Nephron (organoid): Measurements from ENCODE around the gene COA1.
A peak's percentile ranks its signal among the peaks of the same experiment; 100 is the strongest.
"Not testable (repeated sequence)": the region's sequence is repeated elsewhere in the genome, so short reads cannot be mapped to it uniquely, and the experiment has no call there.

ENCODE experiments used
- H3K27ac Mint-ChIP-seq, 3 experiments: 2 replicates each; pipeline ENCODE4 v1.8.0; 2020; ENCODE audit warnings: mixed read lengths in 3 of 3, mild to moderate bottlenecking in 2 of 3, moderate library complexity in 1 of 3
- H3K27me3 Mint-ChIP-seq: 2 replicates; pipeline ENCODE4 v1.8.0; 2021; ENCODE audit warnings: low read depth, mild to moderate bottlenecking, moderate library complexity, mixed read lengths
- H3K36me3 Mint-ChIP-seq: 2 replicates; pipeline ENCODE4 v1.8.0; 2020; ENCODE audit warnings: low read depth, mixed read lengths
- H3K4me1 Mint-ChIP-seq: 2 replicates; pipeline ENCODE4 v1.8.0; 2020; ENCODE audit warnings: mixed read lengths
- H3K4me3 Mint-ChIP-seq, 3 experiments: 2 replicates each; pipeline ENCODE4 v1.8.0; 2020; ENCODE audit warnings: mild to moderate bottlenecking in 3 of 3, mixed read lengths in 3 of 3, moderate library complexity in 2 of 3
- H3K9me3 Mint-ChIP-seq: 2 replicates; pipeline ENCODE4 v1.8.0; 2020; ENCODE audit warnings: mixed read lengths
- TF ChIP-seq, protein P1 (sequence below), 3 experiments: fragments of 200-600 bp; sonication (generic); IDR thresholded peaks; one replicate each; pipeline ENCODE4 v1.5.0; 2021; ENCODE audit warnings: antibody characterized with exemption in 3 of 3; ENCODE audit not compliant: unreplicated experiment in 3 of 3

COA1 gene

DNA sequence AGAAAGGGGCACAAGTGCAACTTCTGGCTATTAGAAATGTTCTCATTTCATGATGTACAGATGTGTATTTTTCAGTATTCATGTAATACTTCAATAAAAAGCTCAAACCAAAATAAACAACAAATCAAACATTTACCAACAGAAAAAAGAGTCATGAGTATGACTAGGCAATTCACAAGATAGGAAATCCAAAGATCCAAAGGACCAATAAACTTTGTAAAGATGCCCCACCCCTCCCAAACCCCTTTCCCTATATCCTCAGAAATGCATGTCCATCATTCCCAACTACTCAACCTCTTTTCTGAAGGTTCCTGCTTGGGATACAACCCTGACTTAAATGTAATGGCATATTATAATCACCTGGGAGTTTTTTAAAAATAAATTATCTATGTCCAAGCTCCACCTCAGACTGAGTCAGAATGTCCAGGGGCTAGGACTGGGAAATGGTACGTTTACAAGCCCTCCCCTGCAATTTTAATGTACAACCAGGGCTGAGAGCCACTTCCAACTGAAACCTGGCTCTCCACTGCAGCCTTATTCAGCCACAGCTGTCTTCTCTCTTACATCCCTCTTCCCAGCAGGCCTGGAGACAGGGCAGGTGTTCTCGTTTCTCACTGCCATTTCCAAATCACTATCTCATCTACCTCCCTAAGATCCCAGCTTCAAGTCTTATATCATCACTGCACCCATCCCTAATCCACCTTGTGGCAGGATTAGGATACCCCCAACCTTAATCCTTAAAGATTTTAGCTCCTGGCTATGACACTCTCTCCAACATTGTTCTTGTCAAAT is 36.5 kb downstream of the COA1 start:
- Mint-ChIP-seq H3K4me3 (no peak overlapping the region), H3K27me3 (no peaks in the 10 kb centered on the region), H3K4me1 (no peaks in the 10 kb centered on the region), H3K36me3 (peaks cover 17% of the 10 kb centered on the region), H3K27ac (no peak overlapping the region), H3K9me3 (peaks cover 9% of the 10 kb centered on the region)
- TF ChIP-seq, protein P1, sequence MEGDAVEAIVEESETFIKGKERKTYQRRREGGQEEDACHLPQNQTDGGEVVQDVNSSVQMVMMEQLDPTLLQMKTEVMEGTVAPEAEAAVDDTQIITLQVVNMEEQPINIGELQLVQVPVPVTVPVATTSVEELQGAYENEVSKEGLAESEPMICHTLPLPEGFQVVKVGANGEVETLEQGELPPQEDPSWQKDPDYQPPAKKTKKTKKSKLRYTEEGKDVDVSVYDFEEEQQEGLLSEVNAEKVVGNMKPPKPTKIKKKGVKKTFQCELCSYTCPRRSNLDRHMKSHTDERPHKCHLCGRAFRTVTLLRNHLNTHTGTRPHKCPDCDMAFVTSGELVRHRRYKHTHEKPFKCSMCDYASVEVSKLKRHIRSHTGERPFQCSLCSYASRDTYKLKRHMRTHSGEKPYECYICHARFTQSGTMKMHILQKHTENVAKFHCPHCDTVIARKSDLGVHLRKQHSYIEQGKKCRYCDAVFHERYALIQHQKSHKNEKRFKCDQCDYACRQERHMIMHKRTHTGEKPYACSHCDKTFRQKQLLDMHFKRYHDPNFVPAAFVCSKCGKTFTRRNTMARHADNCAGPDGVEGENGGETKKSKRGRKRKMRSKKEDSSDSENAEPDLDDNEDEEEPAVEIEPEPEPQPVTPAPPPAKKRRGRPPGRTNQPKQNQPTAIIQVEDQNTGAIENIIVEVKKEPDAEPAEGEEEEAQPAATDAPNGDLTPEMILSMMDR (IDR thresholded peaks at IDR 0.05; ENCODE audit: unreplicated experiment in 3 of 3): no peak

GRCh38 chr7:43691611-43692010 is 37.7 kb downstream of the COA1 start:
- Mint-ChIP-seq H3K4me1 (peaks cover 6% of the 10 kb centered on the region), H3K27ac (no peak overlapping the region), H3K9me3 (peaks cover 14% of the 10 kb centered on the region), H3K36me3 (peaks cover 24% of the 10 kb centered on the region), H3K27me3 (no peaks in the 10 kb centered on the region), H3K4me3 (no peak overlapping the region)
- TF ChIP-seq, protein P1 (IDR thresholded peaks at IDR 0.05; ENCODE audit: unreplicated experiment in 3 of 3): no peak

DNA sequence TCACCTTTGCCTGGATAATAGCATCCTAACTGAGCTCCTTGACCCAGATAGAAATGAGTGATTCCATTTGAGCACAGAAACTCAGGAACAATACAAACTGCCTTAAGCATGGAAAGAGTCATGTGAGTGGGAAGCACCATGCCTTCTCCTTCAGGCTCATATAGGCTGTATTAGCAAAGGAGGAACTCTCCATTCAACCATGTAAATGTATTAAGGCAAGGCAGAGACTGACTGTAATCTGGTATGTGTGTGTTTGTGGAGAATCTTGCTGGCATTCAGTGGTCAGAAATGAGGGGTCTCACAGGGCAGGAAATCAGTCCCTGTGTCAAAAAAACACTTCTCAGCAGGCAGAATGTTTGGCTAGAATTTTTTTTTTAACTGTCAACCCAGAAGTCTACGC is 40.2 kb downstream of the COA1 start:
- peaks cover 6% of the 10 kb centered on the region for H3K4me1 Mint-ChIP-seq
- TF ChIP-seq, protein P1 (IDR thresholded peaks at IDR 0.05; ENCODE audit: unreplicated experiment in 3 of 3): no peak
- peaks cover 39% of the 10 kb centered on the region for H3K36me3 Mint-ChIP-seq
- H3K9me3 Mint-ChIP-seq: peaks cover 26% of the 10 kb centered on the region
- H3K27me3 Mint-ChIP-seq: no peaks in the 10 kb centered on the region
- H3K27ac Mint-ChIP-seq: no peak overlapping the region
- H3K4me3 Mint-ChIP-seq: no peak overlapping the region

DNA sequence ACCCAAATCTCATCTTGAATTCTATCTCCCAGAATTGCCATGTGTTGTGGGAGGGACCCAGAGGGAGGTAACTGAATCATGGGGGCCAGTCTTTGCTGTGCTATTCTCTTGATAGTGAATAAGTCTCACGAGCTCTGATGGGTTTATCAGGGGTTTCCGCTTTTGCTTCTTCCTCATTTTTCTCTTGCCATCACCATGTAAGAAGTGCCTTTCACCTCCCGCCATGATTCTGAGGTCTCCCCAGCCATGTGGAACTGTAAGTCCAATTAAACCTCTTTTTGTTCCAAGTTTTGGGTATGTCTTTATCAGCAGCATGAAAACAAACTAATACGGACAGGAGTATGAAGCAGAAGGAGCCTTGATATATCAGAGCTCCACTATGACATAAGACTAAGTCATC is 41.5 kb downstream of the COA1 start:
- H3K36me3 Mint-ChIP-seq: peaks cover 49% of the 10 kb centered on the region

DNA sequence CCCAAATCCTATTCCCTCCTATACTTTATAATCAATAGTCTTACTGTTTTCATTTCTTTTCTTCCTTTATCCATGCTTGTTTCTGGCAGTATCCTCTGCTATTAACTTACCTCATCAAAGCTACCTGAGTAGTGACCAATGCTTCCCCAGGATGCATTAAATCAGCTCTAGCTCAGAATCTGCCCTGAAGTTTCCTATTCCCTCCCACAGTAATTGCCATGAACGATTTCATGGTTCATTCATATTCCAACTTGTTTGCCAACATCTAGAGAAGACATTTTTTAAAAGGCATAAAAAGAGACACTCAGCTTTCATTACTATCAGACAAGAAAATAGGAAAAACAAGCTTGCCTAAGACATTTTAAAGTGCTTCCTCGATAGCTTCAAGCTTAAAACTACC is 42.3 kb downstream of the COA1 start:
- Mint-ChIP-seq H3K36me3 (peaks cover 56% of the 10 kb centered on the region), H3K27ac (peak overlapping the region in 1 of 3 experiments; percentile 2), H3K4me3 (no peak overlapping the region), H3K9me3 (peaks cover 35% of the 10 kb centered on the region), H3K4me1 (peaks cover 6% of the 10 kb centered on the region), H3K27me3 (no peaks in the 10 kb centered on the region)
- TF ChIP-seq, protein P1 (IDR thresholded peaks at IDR 0.05; ENCODE audit: unreplicated experiment in 3 of 3): no peak

More for the DNA sequence above, 41.5 kb downstream of the COA1 start:
- not testable (repeated sequence) for H3K27me3 Mint-ChIP-seq, H3K27ac Mint-ChIP-seq, H3K4me3 Mint-ChIP-seq, H3K4me1 Mint-ChIP-seq
- H3K9me3 Mint-ChIP-seq: peaks cover 33% of the 10 kb centered on the region

- TF ChIP-seq, protein P1 (IDR thresholded peaks at IDR 0.05; ENCODE audit: unreplicated experiment in 3 of 3): no peak
- Mint-ChIP-seq H3K36me3 (peaks cover 61% of the 10 kb centered on the region), H3K9me3 (peaks cover 33% of the 10 kb centered on the region), H3K4me3 (no peak overlapping the region), H3K27me3 (no peaks in the 10 kb centered on the region), H3K4me1 (peaks cover 10% of the 10 kb centered on the region), H3K27ac (no peak overlapping the region)
These were observed 48.6 kb downstream of the COA1 start for GRCh38 chr7:43680736-43681135.
